Mucosa of stomach (tissue), 1 donor: ENCODE results near the gene RILPL1.
"Not testable (repeated sequence)": the region's sequence is repeated elsewhere in the genome, so short reads cannot be mapped to it uniquely, and the experiment has no call there.

Experiments
- H3K27me3 ChIP-seq: one replicate; pipeline ENCODE4 v1.7.0; 2013; ENCODE audit warnings: mild to moderate bottlenecking, low read length; ENCODE audit not compliant: control insufficient read depth, insufficient read depth
- H3K36me3 ChIP-seq: one replicate; pipeline ENCODE4 v1.7.0; 2013; ENCODE audit warnings: low read length; ENCODE audit not compliant: control insufficient read depth, insufficient read depth
- H3K4me1 ChIP-seq: one replicate; pipeline ENCODE4 v1.7.0; 2013; ENCODE audit warnings: mild to moderate bottlenecking, low read length; ENCODE audit not compliant: control insufficient read depth, insufficient read depth
- H3K4me3 ChIP-seq: one replicate; pipeline ENCODE4 v1.7.0; 2013; ENCODE audit warnings: low read length
- H3K9ac ChIP-seq: one replicate; pipeline ENCODE4 v1.7.0; 2013; ENCODE audit warnings: mild to moderate bottlenecking, low read length, moderate library complexity
- H3K9me3 ChIP-seq: one replicate; pipeline ENCODE4 v1.7.0; 2013; ENCODE audit warnings: mild to moderate bottlenecking, low read length, moderate library complexity; ENCODE audit not compliant: control insufficient read depth
- donor health status: Pancreatic carcinoma.

RILPL1 gene

DNA sequence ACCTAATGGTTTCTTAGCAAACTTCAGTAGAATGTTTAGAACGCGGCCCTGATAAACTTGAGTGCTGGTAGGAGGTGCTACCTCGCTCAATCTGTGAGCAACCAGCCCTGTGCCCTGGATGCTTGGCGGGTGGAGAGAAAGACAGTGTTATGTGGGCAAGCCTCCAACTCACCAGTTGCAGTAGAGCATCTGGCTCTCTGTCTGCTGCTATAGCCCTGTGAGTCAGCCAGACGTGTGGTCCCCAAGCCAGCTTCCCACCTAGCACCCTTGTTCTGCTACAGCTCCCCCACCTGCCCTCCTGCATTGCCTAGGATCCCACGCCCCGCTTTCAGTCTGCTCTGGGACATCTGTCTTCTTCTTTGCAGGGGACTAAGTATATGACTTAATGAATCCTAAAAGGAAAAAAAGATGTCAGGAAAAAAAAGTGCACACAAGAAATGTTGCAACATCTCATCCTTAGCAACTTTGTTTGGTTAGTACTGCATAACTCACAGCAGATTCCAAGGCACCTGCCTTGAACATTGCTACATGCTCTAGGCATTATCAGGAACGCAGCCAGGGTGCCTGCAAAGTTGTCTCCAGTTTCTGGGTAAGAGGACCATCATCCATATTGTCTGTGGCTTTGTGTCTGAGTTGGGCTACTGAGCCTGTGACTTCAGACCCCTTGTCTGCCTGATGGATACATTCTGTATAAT, 62.0 kb downstream of the RILPL1 start:
- peaks cover 7% of the 10 kb centered on the region for H3K36me3 ChIP-seq

DNA sequence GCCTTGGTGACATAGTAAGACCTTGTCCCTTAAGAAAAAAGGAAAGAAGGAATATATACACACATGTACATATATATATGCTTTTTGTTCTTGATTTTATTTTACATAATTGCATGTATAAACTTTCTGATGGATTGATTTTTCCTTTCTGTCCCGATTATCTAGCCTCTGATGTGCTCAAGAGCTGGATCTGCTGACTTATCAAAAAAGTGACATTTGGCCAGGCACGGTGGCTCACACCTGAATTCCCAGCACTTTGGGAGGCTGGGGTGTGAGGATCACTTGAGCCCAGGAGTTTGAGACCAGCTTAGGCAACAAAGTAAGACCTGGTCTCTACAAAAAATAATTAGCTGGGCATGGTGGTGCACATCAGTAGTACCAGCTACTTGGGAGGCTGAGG, 63.5 kb downstream of the RILPL1 start:
- Histone ChIP-seq H3K36me3 (peaks cover 7% of the 10 kb centered on the region), H3K27me3 (no peaks in the 10 kb centered on the region), H3K4me1 (no peaks in the 10 kb centered on the region)

More for the DNA sequence above, 62.0 kb downstream of the RILPL1 start:
- H3K9me3 ChIP-seq: no peaks in the 10 kb centered on the region
- no peak overlapping the region for H3K4me3 ChIP-seq
- no peak overlapping the region for H3K9ac ChIP-seq
- no peaks in the 10 kb centered on the region for H3K27me3 ChIP-seq
- H3K4me1 ChIP-seq: no peaks in the 10 kb centered on the region

GRCh38 chr12:123468786-123469185, 64.7 kb downstream of the RILPL1 start:
- H3K9ac ChIP-seq: no peak overlapping the region
- H3K4me3 ChIP-seq: no peak overlapping the region
- H3K4me1 ChIP-seq: no peaks in the 10 kb centered on the region
- H3K9me3 ChIP-seq: no peaks in the 10 kb centered on the region
- H3K36me3 ChIP-seq: peaks cover 7% of the 10 kb centered on the region
- no peaks in the 10 kb centered on the region for H3K27me3 ChIP-seq

More for the DNA sequence above, 63.5 kb downstream of the RILPL1 start:
- no peaks in the 10 kb centered on the region for H3K9me3 ChIP-seq
- no peak overlapping the region for H3K9ac ChIP-seq
- H3K4me3 ChIP-seq: no peak overlapping the region

- H3K4me1 ChIP-seq: no peaks in the 10 kb centered on the region
- no peaks in the 10 kb centered on the region for H3K27me3 ChIP-seq
- no peak overlapping the region for H3K4me3 ChIP-seq
- H3K36me3 ChIP-seq: no peaks in the 10 kb centered on the region
- no peaks in the 10 kb centered on the region for H3K9me3 ChIP-seq
- no peak overlapping the region for H3K9ac ChIP-seq
Measured at GRCh38 chr12:123465084-123465483, 68.4 kb downstream of the RILPL1 start.

- H3K4me1 ChIP-seq, H3K9me3 ChIP-seq, H3K36me3 ChIP-seq, H3K9ac ChIP-seq, H3K4me3 ChIP-seq, H3K27me3 ChIP-seq: not testable (repeated sequence)
Measured at GRCh38 chr12:123463174-123463573, 70.3 kb downstream of the RILPL1 start.

DNA sequence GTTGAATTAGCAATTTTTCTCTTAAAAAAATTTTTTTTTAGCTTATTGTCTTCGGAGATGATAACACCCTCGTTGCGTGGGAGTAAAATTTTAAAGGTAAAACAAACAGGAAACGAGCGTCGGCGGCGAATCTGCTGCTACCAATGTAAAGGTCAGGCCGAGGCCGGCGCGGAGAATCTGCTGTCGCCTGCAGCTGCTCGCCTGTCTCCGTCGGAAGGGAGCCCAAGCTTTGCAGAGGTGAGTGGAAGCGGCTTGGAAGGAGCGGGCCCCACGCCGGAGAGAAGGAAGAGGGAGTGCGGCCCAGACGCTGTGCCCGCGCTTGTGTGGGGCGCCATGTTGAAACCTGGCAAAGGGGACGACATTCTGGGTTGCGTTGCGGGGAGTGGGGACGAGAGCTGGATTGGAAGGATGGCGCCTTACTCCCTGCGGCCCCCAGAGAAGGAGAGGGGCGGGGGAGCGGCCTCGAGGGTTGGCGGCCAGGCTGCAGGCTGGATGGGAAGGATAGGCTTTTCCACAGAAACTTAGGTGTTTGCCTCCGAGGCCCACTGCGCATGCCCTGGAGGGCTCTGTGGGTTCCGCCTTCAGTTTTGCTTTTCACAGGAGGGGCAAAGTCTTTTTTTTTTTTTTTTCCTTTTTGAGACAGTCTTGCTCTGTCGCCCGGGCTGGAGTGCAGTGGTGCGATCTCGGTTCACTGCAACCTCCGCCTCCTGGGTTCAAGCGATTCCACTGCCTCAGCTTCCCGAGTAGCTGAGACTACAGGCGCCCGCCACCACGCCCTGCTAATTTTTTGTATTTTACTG, 75.3 kb downstream of the RILPL1 start, which contains the start of gene SNRNP35:
SNRNP35 (plus strand) TSS at position 160 of the 800 bp plus-strand sequence. CDS start 7,402 bp downstream, outside the sequence.
- H3K27me3 ChIP-seq: no peaks in the 10 kb centered on the region
- no peaks in the 10 kb centered on the region for H3K36me3 ChIP-seq
- H3K9ac ChIP-seq: peak within 1 kb of the TSS; percentile 99
- no peaks in the 10 kb centered on the region for H3K9me3 ChIP-seq
- H3K4me3 ChIP-seq: peak within 1 kb of the TSS; percentile 97
- no peaks in the 10 kb centered on the region for H3K4me1 ChIP-seq

DNA sequence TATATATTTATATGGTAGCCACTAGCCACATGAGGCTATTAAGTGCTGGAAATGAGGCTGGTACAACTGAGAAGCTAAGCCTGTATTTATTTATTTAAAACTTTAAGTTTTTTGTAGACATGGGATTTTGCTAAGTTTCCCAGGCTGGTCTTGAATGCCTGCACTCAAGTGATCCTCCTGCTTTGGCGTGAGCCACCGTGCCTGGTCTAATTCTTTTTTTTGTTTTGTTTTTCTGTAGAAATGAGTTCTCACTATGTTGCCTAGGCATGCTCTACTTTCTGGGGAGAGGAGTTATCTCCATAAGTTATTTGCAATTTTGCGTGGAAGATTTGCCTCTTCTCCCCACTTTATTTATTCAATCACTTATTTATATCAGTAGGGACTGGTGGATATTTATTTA, 80.4 kb downstream of the RILPL1 start:
- H3K9ac ChIP-seq: no peak overlapping the region
- H3K27me3 ChIP-seq: no peaks in the 10 kb centered on the region
- H3K4me1 ChIP-seq: no peaks in the 10 kb centered on the region
- no peaks in the 10 kb centered on the region for H3K9me3 ChIP-seq
- no peak overlapping the region for H3K4me3 ChIP-seq
- H3K36me3 ChIP-seq: no peaks in the 10 kb centered on the region

- H3K9me3 ChIP-seq, H3K4me3 ChIP-seq, H3K27me3 ChIP-seq, H3K9ac ChIP-seq, H3K4me1 ChIP-seq, H3K36me3 ChIP-seq: not testable (repeated sequence)
Measured at GRCh38 chr12:123452276-123452550, 81.3 kb downstream of the RILPL1 start.

DNA sequence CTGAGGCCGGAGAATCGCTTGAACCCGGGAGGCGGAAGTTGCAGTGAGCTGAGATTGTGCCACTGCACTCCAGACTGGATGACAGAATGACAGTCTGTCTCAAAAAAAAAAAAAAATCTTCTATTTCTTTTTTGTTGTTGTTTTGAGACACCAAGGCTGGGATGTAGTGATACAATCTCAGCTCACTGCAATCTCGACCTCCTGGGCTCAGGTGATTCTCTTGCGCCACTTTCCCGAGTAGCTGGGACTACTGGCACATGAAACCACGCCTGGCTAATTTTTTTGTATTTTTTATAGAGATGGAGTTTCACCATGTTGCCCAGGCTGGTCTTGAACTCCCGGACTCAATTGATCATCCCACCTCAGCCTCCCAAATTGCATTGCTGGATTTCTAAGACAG, 82.9 kb downstream of the RILPL1 start:
- peaks cover 13% of the 10 kb centered on the region for H3K4me1 ChIP-seq
- no peak overlapping the region for H3K9ac ChIP-seq
- no peaks in the 10 kb centered on the region for H3K36me3 ChIP-seq
- no peaks in the 10 kb centered on the region for H3K27me3 ChIP-seq
- no peak overlapping the region for H3K4me3 ChIP-seq
- no peaks in the 10 kb centered on the region for H3K9me3 ChIP-seq

- Histone ChIP-seq H3K9ac (no peak overlapping the region), H3K27me3 (no peaks in the 10 kb centered on the region), H3K4me3 (no peak overlapping the region), H3K9me3 (no peaks in the 10 kb centered on the region), H3K36me3 (no peaks in the 10 kb centered on the region), H3K4me1 (peaks cover 17% of the 10 kb centered on the region)
Measured at GRCh38 chr12:123449856-123450255, 83.7 kb downstream of the RILPL1 start.

DNA sequence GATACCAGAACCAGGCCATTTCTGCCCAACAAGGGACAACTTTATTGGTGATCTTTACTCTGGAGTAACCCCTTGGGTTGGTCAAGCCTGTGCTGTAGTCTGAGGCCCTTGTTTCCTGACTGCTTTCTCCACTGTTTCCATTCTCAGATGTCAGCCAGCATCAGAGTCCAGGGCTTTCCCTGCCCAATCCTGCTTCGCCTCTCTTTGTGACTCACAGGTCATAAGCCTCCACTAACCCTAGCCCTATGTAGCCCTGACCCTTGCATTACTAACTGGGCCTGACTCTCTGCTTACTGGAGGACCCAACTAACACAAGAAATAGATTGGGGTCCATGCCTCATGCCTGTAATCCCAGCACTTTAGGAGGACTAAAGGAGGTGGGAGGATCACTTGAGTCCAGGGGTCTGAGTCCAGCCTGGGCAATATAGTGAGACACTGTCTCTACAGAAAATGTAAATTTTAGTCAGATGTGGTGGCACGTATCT, 84.2 kb downstream of the RILPL1 start:
- H3K9me3 ChIP-seq: no peaks in the 10 kb centered on the region
- H3K9ac ChIP-seq: no peak overlapping the region
- H3K4me3 ChIP-seq: peak overlapping the region; percentile 0
- H3K4me1 ChIP-seq: peaks cover 20% of the 10 kb centered on the region
- no peaks in the 10 kb centered on the region for H3K27me3 ChIP-seq
- no peaks in the 10 kb centered on the region for H3K36me3 ChIP-seq

DNA sequence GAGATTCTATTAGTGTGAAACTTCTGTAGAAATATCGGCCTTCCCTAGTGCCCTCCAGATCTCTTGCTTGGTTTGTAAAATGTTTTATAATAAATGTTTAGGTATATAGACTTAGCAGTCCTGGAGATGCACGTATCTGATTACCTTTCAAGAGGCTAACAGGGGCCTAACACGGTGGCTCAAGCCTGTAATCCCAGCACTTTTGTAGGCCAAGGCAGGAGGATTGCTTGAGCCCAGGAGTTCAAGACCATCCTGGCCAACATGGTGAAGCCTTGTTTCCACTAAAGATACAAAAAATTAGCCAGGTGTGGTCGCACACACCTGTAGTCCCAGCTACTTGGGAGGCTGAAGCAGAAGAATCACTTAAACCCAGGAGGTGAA, 87.2 kb downstream of the RILPL1 start:
- H3K9me3 ChIP-seq: no peaks in the 10 kb centered on the region
- no peak overlapping the region for H3K4me3 ChIP-seq

More for the DNA sequence above, 87.2 kb downstream of the RILPL1 start:
- H3K9ac ChIP-seq: peak overlapping the region; percentile 3
- no peaks in the 10 kb centered on the region for H3K27me3 ChIP-seq
- no peaks in the 10 kb centered on the region for H3K36me3 ChIP-seq
- peaks cover 20% of the 10 kb centered on the region for H3K4me1 ChIP-seq
